COR-L47 (cell line): ENCODE data around the gene DTNB.
A peak's percentile ranks its signal among the peaks of the same experiment; 100 is the strongest.
"Not testable (repeated sequence)": the region's sequence is repeated elsewhere in the genome, so short reads cannot be mapped to it uniquely, and the experiment has no call there.

Source experiments
- DNase-seq: peaks from one replicate; lab custom pipeline; 2025; lab: John Stamatoyannopoulos, UW

The DTNB gene

GRCh38 chr2:25682082-25682481 lies 8.7 kb upstream of the DTNB start:
- no peak for DNase-seq

- DNase-seq: no peak
These were observed 4.5 kb upstream of the DTNB start for GRCh38 chr2:25677877-25678276.

GRCh38 chr2:25674077-25674362 lies 643 bp upstream of the DTNB start:
- DNase-seq: no peak

GRCh38 chr2:25672494-25673299 lies 680 bp downstream of the DTNB start:
- DNase-seq: peak; percentile 38

- no peak for DNase-seq
These were observed 1.8 kb downstream of the DTNB start for GRCh38 chr2:25671622-25672021.

GRCh38 chr2:25669520-25669919 lies 3.9 kb downstream of the DTNB start:
- DNase-seq: no peak

GRCh38 chr2:25666218-25666617 lies 7.2 kb downstream of the DTNB start:
- DNase-seq: no peak

- DNase-seq: not testable (repeated sequence)
These were observed 7.9 kb downstream of the DTNB start for GRCh38 chr2:25665429-25665828.

GRCh38 chr2:25664965-25665307 lies 8.4 kb downstream of the DTNB start:
- no peak for DNase-seq

- peak; percentile 56 for DNase-seq
These were observed 9.0 kb downstream of the DTNB start for GRCh38 chr2:25664183-25664964.

- no peak for DNase-seq
These were observed 18.1 kb downstream of the DTNB start for GRCh38 chr2:25655316-25655715.

- no peak for DNase-seq
These were observed 18.6 kb downstream of the DTNB start for GRCh38 chr2:25654801-25655200.

GRCh38 chr2:25651782-25652455 lies 21.5 kb downstream of the DTNB start:
- no peak for DNase-seq

- DNase-seq: no peak
These were observed 22.3 kb downstream of the DTNB start for GRCh38 chr2:25651066-25651465.

GRCh38 chr2:25650256-25650655 lies 23.1 kb downstream of the DTNB start:
- DNase-seq: no peak

- no peak for DNase-seq
These were observed 23.6 kb downstream of the DTNB start for GRCh38 chr2:25649786-25650185.

GRCh38 chr2:25642298-25642697 lies 31.1 kb downstream of the DTNB start:
- DNase-seq: no peak

- DNase-seq: no peak
These were observed 33.7 kb downstream of the DTNB start for GRCh38 chr2:25639696-25640095.

- DNase-seq: no peak
These were observed 34.2 kb downstream of the DTNB start for GRCh38 chr2:25639131-25639530.

GRCh38 chr2:25635797-25636196 lies 37.6 kb downstream of the DTNB start:
- no peak for DNase-seq

GRCh38 chr2:25633801-25634200 lies 39.6 kb downstream of the DTNB start:
- not testable (repeated sequence) for DNase-seq

GRCh38 chr2:25632396-25632795 lies 41.0 kb downstream of the DTNB start:
- DNase-seq: no peak

GRCh38 chr2:25624635-25625034 lies 48.7 kb downstream of the DTNB start:
- no peak for DNase-seq
